GM21619 (cell line): ENCODE data around the gene FRMD8.

Experiments
- ATAC-seq: cut with Tn5 transposase; IDR thresholded peaks from one replicate; pipeline ENCODE4 v1.9.1; 2021; ENCODE audit not compliant: unreplicated experiment

Gene FRMD8, protein sequence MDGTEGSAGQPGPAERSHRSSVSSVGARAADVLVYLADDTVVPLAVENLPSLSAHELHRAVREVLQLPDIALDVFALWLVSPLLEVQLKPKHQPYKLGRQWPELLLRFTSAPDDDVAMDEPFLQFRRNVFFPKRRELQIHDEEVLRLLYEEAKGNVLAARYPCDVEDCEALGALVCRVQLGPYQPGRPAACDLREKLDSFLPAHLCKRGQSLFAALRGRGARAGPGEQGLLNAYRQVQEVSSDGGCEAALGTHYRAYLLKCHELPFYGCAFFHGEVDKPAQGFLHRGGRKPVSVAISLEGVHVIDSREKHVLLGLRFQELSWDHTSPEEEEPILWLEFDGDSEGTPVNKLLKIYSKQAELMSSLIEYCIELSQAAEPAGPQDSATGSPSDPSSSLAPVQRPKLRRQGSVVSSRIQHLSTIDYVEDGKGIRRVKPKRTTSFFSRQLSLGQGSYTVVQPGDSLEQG

DNA sequence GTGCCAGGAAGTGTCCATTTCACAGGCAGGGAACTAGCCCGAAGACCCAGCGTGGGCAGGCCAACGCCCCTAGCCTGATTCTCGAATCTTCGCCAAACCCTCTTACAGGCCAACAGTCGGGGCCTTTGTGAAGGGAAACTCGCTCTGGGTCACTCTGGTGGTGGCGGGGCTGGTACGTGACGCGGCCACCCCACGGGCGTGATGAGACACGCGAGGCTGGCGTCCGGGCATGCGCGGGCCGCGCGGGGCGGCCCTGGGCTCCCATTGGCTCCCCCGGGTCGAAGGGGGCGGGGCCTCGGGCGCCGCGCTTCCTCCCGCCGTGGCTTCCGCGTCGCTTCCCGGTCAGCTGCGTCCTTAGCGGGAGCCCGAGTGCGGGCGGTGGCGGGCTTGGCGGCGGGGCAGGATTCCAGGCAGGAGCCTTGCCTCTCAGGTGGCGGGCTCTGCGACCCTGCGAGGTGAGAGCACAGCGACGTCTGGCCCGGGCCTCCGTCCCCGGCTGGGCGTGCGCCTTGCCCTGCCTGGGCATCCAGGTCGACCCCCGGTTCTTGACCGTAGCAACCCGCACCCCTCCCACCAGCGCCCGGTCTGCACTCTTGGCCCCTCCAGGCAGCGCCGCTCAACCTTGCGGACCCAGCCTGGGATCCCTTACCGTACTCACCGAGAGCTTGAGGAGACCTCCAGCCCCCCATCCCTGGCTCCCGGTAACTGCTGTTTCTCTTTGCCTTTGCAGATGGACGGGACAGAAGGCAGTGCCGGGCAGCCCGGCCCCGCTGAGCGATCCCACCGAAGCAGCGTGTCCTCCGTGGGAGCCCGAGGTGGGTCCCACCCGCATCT lies at the start of gene FRMD8:
Gene FRMD8 (plus strand): TSS at position 331 of the 834 bp plus-strand sequence. CDS start 400 bp downstream, at position 731.
- peak; percentile 25 for ATAC-seq

DNA sequence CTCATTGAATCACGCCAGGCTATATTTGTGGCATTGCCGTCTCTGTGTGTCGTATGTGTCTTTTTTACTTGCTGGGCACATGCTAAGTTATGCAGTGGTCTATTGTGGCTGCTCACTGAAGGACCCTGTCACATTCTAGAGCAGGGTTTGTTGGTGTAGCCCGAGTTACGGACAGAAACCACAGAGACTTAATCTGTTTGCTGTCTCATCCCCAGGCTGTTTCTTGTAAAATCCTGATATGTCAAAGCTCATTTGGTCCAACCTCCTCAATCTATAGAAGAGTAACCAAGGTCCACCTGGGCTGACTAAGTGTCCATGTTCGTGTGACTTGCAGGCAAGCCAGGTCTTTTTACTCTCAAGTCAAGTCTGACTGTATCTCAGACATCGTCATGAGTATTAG lies 47.8 kb upstream of the FRMD8 start:
- no peak for ATAC-seq

DNA sequence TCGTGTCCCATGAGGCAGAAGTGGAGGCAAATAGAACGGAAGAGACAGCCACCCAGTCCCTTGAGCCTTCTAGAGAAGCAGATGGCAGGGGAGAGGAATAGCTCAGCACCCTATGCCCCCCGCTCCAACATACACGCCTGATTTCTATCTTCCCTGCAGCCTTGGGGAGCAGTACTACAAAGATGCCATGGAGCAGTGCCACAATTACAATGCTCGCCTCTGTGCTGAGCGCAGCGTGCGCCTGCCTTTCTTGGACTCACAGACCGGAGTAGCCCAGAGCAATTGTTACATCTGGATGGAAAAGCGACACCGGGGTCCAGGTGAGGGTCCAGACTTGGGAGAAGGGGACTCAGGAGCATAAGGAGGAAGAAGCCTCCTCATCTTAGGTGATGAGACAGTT lies 46.2 kb upstream of the FRMD8 start:
- ATAC-seq, result no peak

DNA sequence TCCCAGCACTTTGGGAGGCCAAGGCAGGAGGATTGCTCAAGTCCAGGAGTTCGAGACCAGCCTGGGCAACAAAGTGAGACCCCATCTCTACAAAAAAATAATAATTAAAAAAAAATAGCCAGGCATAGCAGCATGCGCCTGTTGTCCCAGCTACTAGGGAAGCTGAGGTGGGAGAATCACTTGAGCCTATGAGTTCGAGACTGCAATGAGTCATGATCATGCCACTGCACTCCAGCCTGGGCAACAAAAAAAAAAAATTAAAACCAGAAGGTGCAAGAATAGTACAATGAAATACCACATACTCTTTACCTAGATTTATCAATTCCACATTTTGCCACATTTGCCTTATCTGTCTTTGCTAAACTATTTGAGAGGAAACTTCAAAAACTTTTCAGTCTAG lies 44.6 kb upstream of the FRMD8 start:
- ATAC-seq, result no peak

DNA sequence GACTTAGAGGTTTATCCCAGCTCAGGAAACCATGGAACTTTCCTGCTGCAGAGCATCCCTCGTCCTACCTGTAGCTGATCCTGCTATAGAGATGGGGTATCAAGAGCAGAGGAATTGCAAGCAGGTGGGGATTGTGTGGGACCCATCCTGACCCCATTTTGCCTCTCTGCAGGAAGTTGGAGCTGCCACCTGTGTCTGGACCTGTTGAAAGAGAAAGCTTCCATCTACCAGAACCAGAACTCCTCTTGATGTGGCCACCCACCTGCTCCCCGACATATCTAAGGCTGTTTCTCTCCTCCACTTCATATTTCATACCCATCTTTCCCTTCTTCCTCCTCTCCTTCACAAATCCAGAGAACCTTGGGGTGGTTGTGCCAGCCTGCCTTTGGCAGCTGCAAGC lies 34.9 kb upstream of the FRMD8 start:
- no peak for ATAC-seq

DNA sequence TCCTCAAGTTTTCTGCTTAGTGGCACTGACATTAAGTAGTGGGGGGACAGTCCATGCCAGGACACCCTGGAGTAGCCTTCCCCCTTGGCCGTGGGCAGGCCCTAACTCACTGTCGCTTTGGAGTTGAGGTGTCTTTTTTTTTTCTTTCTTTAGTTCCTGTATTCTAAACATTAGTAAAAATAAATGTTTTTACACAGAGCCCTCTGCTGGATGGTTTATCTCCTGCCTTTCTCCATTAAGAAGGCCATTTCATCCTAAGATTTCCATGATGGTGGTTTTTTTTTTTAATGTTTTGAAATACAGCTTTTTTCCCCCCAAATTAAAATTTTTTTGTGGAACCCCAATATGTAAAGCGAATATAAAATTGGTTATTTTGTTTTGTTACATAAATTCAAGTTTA lies 33.7 kb upstream of the FRMD8 start:
- ATAC-seq, result no peak

DNA sequence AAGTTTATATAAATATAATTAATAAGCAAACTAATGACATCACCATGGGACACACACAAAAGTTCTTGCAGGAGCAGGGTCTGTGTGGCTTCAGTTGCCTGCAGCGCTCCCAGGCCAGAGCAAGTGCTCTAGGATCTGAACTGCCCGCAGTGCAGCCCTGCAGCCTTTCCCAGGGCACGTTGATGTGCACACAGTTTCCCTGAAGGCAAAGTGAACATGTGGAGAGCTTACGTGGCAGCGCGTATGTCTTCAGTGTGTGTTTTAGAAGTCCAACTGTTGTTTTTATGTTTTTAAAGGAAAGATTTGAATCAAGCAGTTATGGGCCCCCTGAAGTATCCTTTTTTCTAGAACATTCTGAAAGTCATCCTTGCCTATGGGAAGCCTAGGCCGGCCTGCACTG lies 33.1 kb upstream of the FRMD8 start:
- ATAC-seq, result no peak

DNA sequence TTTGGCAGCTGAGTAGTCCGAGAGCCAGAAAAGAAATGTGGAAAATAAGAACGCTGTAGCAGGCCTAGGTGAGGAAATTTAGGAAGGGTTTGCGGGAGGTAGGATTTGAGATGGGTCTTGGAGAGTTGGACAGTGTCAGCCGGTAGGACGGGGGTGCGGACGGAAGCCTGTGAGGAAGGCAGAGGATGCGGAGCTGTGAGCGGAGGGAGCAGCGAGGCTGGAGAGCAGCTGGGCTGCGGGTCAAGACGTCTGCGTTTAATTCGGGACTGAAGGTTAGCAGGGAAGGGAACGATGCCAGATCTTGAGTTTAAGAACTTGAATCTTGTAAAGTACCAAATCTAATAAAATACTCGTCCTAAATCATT lies 32.6 kb upstream of the FRMD8 start:
- ATAC-seq, result no peak

DNA sequence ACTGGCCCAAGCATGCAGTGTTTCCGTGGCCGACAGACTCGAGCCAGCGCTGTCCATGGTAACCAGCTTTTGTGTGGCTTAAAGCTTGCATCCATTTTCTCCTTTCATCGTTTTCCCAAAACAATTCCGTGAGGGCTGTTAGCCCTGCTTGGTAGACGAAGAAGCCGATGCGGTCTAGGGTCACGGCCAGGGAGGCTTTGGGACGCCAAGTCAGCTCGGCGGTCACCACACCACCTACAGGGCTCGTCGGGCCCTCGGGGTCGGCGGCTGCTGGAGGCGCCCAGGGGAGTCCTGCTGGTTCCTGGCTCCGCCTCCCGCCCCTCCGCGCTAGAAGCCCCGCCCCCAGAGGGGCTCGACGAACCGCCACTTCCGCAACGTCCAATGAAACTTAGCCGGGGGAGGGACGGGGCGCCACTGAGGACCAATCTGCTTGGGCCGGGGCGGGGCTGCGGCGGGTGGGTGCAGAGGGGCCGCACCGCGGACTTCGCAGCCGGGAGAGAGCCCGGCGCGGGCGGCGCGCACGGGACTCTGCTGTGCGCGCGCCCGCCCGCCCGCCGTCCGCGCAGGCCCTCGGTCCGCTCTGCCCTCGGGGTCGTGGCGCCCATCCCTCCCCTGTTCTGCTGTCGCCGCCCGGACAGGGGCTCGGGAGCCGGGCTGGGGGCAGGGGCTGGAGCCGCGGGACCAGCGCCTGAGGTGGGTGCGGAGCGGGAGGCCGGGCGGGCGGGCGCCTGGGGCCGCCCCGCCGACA lies 32.0 kb upstream of the FRMD8 start, which contains the start of gene TIGD3:
Gene TIGD3 (plus strand): TSS at position 487 of the 748 bp plus-strand sequence. CDS start 1,058 bp downstream, outside the sequence.
- ATAC-seq, result peak; percentile 78

DNA sequence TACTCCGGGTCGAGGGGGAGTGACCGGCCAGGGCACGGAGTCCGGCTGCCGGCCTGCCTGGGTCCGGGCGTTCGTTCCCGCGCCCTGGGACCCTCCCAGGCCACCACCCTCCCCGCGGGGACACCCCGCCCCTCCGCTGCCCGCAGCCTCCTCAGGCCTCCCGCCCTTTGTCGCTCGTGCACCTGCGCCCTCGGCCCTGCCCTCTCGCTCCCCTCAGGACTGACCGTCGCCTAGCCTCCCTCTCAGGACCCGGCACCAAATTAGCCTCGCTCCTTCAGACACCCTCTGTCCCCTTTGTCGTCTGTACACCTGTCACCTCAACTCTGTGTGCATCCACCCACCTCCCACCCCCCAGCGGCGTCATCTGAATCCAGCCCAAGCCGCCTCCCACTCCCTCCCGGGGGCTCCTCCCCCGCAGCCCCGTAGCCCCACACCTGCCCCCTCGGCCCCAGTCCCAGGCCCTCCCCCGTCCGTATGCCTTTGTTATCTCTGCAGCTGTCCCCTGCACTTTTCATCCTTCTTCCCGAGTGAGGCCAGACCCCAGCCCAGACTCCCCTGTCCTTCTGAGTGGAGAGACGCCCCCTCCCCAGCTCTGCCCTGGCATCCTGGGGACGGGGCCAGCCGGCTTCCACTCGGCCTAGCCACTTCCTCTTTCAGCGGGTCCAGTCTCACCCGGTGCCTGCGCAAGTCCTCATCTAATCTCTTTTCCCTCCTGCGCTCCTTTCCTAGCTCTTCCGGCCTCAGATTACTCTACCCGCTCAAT lies 31.2 kb upstream of the FRMD8 start:
- ATAC-seq, result peak; percentile 19

DNA sequence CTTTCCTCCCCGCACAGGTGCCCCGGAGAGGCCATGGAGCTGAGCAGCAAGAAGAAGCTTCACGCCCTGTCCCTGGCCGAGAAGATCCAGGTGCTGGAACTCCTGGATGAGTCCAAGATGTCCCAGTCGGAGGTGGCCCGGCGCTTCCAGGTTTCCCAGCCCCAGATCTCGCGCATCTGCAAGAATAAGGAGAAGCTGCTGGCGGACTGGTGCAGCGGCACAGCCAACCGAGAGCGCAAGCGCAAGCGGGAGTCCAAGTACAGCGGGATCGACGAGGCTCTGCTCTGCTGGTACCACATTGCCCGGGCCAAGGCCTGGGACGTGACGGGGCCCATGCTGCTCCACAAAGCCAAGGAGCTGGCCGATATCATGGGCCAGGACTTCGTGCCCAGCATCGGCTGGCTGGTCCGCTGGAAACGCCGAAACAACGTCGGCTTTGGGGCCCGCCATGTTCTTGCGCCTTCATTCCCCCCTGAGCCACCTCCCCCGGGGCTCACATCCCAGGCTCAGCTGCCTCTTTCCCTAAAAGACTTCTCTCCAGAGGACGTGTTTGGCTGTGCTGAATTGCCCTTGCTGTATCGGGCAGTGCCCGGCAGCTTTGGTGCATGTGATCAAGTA lies 30.6 kb upstream of the FRMD8 start:
- no peak for ATAC-seq

DNA sequence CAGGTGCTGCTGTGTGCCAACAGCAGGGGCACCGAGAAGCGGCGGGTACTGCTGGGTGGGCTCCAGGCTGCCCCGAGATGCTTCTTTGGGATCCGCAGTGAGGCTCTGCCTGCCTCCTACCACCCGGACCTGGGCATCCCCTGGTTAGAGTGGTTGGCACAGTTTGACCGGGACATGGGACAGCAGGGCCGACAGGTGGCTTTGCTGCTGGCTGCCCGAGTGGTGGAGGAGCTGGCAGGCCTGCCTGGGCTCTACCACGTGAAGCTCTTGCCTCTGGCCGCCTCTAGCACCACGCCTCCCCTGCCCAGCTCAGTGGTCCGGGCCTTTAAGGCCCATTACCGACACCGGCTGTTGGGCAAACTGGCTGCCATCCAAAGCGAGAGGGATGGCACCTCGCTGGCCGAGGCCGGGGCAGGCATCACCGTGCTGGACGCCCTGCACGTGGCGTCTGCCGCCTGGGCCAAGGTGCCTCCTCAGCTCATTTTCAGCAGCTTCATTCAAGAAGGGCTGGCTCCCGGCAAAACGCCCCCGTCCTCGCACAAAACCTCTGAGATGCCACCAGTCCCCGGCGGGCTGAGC lies 30.0 kb upstream of the FRMD8 start:
- no peak for ATAC-seq

DNA sequence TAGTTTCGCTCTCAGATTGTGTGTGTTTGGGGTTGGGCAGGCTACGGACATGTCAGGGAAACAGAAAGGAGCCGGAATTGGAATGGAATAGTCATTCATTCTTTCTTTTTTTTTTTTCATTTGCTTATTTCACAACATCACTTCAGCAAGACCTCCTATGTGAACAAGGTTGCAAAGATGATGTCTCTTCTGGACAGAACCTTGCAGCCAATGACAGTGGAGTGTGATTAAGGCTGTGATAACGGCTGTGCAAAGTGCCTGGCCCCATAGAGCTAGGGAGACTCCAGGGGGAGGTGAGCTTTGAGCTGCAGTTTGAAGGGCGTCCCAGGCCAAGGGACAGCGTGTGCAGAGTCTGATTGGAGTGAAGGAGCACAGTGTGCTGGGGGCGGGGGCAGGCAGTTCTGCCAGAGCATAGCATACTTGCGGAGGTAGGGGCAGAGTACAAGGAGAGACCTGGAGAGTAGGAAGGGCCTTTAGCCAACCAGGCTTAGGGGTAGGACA lies 28.5 kb upstream of the FRMD8 start:
- no peak for ATAC-seq

DNA sequence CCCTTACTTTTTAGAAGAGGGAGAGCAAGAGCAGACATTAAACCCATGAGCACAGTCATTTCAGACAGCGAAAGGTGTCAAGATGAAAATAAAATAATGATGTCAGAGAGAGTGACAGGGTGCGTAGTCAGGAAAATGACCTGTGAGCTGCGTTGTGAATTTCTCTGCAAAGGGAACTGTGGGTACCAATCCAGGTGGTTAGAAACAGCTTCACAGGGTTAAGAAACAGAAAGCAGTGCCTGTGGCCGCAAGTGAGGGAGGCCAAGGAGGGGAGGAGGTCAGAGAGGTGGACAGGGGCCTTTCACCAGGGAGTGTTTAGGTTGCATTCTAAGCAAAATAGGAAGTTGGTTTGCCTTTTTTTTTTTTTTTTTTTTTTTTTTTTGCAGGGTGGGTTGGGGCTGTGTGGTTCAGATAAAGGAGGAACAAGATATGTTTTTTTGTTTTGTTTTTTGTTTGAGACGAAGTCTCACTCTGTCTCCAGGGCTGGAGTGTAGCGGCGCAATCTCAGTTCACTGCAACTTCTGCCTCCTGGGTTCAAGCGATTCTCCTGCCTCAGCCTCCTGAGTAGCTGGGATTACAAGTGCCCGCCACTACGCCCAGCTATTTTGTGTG lies 24.0 kb upstream of the FRMD8 start:
- peak; percentile 60 for ATAC-seq

DNA sequence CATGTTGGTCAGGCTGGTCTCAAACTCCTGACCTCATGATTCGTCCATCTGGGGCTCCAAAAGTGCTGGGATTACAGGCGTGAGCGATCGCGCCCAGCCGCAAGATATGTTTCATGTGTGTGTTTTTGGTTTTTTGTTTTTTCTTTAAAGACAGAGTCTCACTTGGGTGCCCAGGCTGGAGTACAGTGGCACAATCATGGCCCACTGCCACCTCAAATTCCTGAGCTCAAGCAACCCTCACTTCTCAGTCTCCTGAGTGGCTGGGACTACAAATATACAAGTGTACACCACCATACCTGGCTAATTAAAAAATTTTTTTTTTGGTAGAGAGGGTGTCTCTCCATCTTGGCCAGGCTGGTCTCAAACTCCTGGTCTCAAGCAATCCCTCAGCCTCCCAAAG lies 23.5 kb upstream of the FRMD8 start:
- ATAC-seq, result no peak

DNA sequence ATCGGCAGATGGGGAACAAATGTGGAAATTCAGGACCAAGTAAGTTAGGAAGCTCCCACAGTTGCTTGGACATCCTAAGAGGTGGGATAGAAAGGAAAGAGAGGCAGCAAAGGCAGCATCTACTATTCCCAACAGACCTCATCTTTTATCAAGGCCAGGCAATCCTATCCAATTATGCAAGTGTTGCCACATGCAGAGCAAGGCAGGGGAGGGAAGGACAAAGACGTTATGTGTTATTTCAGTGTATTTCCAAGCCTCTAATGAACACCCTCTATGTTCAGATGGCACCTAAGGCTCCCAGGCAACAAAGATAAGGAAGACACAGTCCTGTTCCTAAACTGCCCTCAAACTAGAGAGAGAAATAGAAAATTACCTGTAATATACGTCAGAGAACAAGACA lies 22.7 kb upstream of the FRMD8 start:
- ATAC-seq, result no peak

DNA sequence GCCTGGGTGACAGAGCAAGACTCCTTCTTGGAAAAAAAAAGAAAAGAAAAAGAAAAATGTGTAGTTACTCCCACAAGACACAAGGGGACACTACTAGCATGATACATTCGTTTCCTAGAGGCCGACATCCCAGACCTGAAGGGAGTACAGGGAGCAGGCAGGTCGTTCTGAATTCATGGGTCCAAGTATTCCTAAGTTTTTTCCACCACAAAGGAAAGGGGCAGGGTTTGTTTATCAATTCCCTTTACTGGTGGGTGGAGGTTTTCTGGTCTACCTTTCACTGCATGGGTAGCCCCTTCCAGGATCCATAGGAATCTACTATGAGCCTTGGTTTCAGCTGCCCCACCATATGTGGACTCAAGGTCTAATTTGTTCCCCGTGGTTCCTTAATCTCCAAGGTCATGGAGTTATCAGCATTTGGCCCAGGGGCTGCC lies 20.1 kb upstream of the FRMD8 start:
- no peak for ATAC-seq

DNA sequence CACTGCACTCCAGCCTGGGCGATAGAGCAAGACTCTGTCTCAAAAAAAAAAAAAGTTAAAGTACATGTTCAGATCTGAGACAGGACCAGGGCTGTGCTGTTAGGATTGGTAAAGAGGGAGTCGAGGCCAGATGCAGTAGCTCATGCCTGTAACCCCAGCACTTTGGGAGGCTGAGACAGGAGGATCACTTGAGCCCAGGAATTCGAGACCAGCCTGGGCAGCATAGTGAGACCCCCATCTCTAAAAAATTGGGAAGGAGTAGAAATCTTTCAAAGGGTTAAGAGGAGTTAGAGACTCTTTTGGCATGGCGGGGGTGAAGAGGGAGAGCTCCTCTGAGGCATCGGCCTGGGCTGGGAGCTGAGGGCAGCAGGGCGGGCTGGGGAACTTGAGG lies 15.8 kb upstream of the FRMD8 start:
- ATAC-seq, result no peak
